GM21390 (cell line): ENCODE data around the gene LAS1L.
"Not testable (repeated sequence)": the region's sequence is repeated elsewhere in the genome, so short reads cannot be mapped to it uniquely, and the experiment has no call there.

Experiments
- ATAC-seq: cut with Tn5 transposase; IDR thresholded peaks from one replicate; pipeline ENCODE4 v1.9.1; 2021; ENCODE audit not compliant: unreplicated experiment

The LAS1L gene

DNA sequence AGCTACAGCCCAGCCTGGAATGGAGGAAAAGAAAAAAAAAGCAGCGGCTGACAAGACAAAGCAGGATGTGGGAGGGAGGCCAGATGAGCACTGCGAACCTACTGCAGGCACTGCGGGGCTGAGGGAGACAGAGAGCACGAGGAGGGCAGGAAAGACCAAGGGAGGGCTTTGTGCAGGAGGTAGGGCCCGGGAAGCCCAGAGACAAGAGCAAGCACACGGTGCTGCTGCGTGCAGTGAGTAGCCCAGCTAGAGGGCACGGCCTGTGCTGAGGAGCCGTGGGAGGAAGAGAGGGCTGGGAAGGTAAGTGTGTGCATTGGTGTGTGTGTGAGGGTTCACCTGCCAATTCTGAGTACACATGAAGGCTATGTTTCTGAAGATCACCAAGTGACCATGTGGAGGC is 15.6 kb downstream of the LAS1L start:
- not testable (repeated sequence) for ATAC-seq

DNA sequence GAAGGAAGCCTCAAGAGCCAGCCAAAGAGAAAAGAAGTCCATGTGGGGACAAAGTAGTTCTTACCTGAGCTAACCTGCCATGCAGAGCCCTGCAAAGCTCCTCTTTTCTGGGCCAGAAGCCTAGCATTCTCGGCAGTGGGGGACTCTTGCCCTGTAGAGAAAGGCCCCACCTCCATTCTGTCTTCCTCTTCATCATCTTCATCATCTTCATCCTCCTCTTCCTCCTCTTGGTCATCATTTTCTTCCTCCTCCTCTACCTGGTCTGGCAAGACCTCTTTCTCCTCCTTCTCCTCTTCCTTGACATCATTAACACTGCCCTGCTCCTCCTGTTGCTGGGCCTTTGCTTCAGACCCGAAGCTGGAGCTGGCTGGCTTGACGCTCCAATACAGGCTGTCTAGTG is 16.7 kb downstream of the LAS1L start:
- no peak for ATAC-seq

GRCh38 chrX:65516756-65517155 is 17.8 kb downstream of the LAS1L start:
- ATAC-seq = no peak

DNA sequence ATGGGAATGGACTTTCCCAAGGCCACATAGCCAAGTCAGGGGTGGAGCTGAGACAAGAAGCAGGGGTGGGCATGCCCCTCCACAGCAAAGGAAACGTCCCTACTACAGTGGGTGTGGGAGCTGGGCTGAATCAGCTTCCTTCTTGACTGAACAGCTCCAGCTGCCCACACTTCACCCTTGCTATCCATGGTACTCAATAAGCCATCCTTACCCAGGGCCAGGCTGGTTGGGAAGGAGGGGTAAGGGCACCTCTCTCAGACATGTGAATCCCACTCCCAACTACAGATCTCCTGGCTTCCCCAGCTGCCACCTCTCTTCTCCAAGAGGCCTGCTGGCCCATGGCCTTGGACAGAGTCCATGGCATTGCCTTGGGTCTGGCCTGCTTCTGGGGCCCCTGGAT is 21.0 kb downstream of the LAS1L start:
- ATAC-seq = no peak

- ATAC-seq = no peak
These were observed 25.2 kb downstream of the LAS1L start for GRCh38 chrX:65509400-65509799.

DNA sequence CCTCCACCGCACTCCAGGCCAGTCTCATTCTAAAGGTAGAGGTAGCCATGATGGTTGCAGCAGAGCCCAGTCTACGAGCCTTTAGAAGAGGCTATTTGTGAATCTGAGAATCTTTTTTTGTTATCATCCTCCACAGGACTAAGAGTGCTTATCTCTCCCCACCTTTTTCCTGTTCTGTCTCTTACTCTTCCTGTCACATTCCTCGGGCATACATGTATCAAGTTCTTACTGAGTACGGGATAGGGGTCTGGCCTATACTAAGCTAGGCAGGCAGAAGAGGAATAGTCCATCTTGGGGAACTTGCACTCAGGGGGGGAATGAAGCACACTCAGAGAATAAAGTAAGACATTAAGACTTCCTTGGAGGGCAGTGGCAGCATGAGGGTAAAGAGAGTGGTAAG is 25.7 kb downstream of the LAS1L start:
- ATAC-seq = no peak

DNA sequence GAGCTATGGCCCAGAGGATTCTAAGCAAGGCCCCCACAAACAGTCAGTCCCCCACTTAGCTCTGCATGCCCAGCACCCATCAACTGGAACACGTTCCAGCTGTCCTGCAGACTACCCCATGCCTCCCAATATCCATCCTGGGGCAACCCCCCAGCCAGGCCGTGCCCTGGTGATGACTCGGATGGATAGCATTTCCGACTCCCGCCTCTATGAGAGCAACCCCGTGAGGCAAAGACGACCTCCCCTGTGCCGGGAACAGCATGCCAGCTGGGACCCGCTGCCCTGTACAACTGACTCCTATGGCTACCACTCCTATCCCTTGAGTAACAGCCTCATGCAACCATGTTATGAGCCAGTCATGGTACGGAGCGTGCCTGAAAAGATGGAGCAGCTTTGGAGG is 32.0 kb downstream of the LAS1L start:
- no peak for ATAC-seq

- ATAC-seq = no peak
These were observed 41.2 kb downstream of the LAS1L start for GRCh38 chrX:65493431-65493830.

GRCh38 chrX:65491620-65492019 is 43.0 kb downstream of the LAS1L start:
- ATAC-seq = no peak

GRCh38 chrX:65488495-65488894 is 46.1 kb downstream of the LAS1L start:
- no peak for ATAC-seq

DNA sequence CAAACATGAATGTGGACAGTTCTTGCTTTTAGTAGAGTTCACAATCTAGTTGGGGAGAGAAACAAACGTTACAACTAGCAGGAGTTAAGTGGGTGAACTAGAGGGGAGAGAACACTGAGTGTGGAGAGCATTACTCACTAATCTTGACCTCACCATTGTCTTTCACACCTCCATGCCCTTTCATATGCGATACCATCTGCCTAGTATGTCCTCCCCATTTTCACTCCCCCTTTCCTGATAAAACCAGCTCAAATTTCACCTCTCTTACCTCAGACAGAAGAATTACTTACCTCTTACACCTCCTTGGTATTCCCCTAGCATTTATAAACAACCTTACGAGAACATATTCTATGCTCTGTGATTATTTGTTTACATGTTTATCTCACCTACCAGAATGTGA is 53.6 kb downstream of the LAS1L start:
- no peak for ATAC-seq

- ATAC-seq = not testable (repeated sequence)
These were observed 55.5 kb downstream of the LAS1L start for GRCh38 chrX:65479102-65479501.

DNA sequence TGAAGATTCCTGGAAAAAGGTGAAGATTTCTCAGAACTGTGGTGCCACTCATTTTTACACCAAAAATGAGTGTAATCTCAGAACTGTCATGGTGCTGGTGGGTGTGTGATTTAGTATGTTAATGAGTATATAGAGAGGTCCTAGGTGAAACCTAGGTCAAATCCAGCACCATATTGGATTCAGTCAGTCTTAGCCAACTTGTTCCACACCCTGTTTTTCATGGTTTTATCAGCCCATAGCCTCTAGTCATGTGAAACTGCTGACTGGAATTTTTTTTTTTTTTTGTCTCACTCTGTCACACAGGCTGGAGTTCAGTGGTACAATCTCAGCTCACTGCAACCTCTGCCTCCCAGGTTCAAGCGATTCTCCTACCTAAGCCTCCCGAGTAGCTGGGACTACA is 58.0 kb downstream of the LAS1L start:
- no peak for ATAC-seq

DNA sequence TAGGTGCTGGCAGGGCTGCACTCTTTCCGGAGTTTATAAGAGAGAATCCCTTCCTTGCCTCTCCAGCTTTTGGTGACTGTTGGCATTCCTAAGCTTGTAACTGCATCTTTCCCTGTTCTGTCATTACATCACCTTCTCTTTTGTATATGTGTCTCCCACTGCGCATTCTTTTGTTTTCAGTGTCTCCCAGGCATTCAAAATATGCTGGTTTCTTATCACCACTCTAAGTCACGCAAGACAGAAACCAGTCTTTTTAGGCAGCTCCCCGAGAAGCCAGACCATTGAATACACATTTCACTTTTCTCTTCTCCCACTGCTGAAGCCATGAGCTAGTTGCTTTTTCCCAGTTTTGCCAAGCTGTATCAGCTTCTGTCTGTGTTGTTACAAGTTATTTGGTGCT is 71.0 kb downstream of the LAS1L start:
- ATAC-seq = no peak
